Erythroblast (primary cell): ENCODE results near the gene PLEKHN1.

Experiments used
- GATA1 ChIP-seq: IDR thresholded peaks from 2 replicates; pipeline ENCODE4 v1.6.1; 2011; ENCODE audit warnings: low read depth, mild to moderate bottlenecking, control low read depth, low read length, moderate library complexity
- POLR2A ChIP-seq: IDR thresholded peaks from 2 replicates; pipeline ENCODE4 v1.6.1; 2011; ENCODE audit warnings: mild to moderate bottlenecking, low read length

GRCh38 chr1:975365-975764 lies 9.1 kb downstream of the PLEKHN1 start:
- no peak for TF ChIP-seq POLR2A
- no peak for TF ChIP-seq GATA1
